T-helper 9 cell (primary cell): ENCODE results near the gene ZNF367.
"Not testable (repeated sequence)": the region's sequence is repeated elsewhere in the genome, so short reads cannot be mapped to it uniquely, and the experiment has no call there.

Source experiments
- DNase-seq: peaks from one replicate; pipeline ENCODE4 v3.0.0-alpha.2; 2020

Gene ZNF367

DNA sequence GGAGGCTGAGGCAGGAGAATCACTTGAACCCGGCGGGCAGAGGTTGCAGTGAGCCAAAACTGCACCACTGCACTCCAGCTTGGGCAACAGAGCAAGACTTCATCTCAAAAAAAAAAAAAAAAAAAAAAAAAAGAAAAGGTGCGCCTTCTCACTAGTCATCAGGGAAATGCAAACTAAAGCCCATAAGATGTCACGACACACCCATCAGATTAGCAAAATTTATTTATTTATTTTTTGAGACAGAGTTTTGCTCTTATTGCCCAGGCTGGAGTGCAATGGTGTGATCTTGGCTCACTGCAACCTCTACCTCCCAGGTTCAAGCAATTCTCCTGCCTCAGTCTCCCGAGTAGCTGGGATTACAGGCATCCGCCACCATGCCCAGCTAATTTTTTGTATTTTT lies 57.6 kb downstream of the ZNF367 start:
- DNase-seq, result not testable (repeated sequence)

- DNase-seq, result no peak
Measured at GRCh38 chr9:96350866-96351265, 67.3 kb downstream of the ZNF367 start.

DNA sequence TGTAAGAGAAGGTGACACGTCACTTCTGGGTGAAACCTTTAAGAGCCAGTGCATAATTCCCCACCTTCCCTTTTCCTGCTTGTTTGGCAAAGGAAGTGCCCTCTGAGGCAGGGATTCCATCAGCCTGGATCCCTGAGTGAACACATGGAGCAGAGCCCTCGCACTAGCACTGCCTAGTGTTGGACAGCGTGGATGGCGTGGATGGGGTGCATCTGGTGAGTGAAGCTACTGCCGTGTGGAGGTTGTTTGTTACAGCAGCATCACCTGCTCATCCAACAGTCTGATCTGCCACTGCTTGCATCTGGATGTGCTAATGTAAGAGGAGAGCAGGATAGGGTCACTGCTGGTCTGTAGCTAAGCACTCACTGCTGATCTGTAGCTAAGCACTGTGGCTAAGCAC lies 69.9 kb downstream of the ZNF367 start:
- no peak for DNase-seq

DNA sequence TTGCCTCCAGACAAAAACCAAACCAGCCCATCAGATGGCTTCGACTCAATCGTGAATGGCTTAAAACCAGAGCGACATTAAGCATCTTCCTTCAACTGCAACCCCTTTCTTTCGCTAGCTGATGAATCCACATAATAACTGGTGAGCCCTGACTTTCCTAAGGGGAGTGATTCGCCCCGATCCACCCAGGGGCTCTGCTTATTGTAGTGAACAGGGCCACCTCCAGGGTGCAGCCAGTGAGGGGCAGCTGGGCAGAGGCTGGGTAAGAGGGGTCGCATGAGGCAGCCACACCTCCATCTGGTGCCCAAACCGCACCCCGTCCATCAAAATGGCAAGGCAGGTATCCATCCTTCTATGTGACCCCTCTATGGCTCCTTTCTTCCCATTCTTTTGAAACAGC lies 72.6 kb downstream of the ZNF367 start:
- no peak for DNase-seq

GRCh38 chr9:96344458-96345180 lies 73.6 kb downstream of the ZNF367 start:
- DNase-seq, result no peak

GRCh38 chr9:96343515-96344360 lies 74.4 kb downstream of the ZNF367 start:
- no peak for DNase-seq

GRCh38 chr9:96342571-96343245 lies 75.5 kb downstream of the ZNF367 start:
- no peak for DNase-seq

DNA sequence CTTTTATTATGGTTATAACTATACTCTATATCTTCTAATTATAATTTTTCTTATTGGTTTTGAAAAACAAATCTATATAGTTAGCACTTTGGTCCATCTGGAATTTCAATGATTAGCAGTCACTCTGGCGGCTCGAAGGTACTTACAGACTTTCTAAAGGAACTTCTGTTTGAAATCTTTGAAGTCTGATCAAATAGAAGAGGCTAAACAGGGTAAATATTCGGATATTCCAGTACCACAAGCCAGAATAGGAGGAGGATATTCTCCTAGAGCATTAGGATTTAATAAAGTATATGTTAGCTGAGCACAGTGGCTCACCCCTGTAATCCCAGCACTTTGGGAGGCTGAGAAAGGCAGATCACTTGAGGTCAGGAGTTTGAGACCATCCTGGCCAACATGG lies 77.5 kb downstream of the ZNF367 start:
- no peak for DNase-seq

GRCh38 chr9:96338299-96338698 lies 79.9 kb downstream of the ZNF367 start:
- DNase-seq, result no peak
